Left ventricle myocardium inferior (tissue), 1 donor: ENCODE measurements around the gene DHRSX. TPM values are rescaled to one million over a fixed set of nuclear protein-coding genes. Genes with fewer than 3 reads are reported as not detected.
"Not testable (repeated sequence)": the region's sequence is repeated elsewhere in the genome, so short reads cannot be mapped to it uniquely, and the experiment has no call there.

Experiments used
- DNase-seq: peaks from one replicate; pipeline ENCODE4 v3.0.0-alpha.2; 2020
- H3K27ac ChIP-seq: fragments of 200-600 bp; replicated peaks from 2 replicates; pipeline ENCODE4 v1.8.0; 2021
- H3K27me3 ChIP-seq: fragments of 200-600 bp; 2 replicates; pipeline ENCODE4 v1.8.0; 2021; ENCODE audit warnings: low read depth
- H3K36me3 ChIP-seq: fragments of 200-600 bp; 2 replicates; pipeline ENCODE4 v1.8.0; 2021
- H3K4me1 ChIP-seq: fragments of 200-600 bp; 2 replicates; pipeline ENCODE4 v1.8.0; 2021
- H3K4me3 ChIP-seq: fragments of 200-600 bp; 2 replicates; pipeline ENCODE4 v1.8.0; 2021; ENCODE audit warnings: mild to moderate bottlenecking, moderate library complexity
- H3K9me3 ChIP-seq: fragments of 200-600 bp; replicated peaks from 2 replicates; pipeline ENCODE4 v1.8.0; 2021
- intact Hi-C: fragments of 100-400 bp; cut with micrococcal nuclease; formaldehyde crosslinking; loops from one replicate; pipeline ENCODE4 v1.11.0; 2022
- total RNA-seq: library from RNA; stranded (reverse); fragmentation: NEBNext Ultra II Directional; extraction: Animal tissue kit (Norgen Biotek cat#: 25700); gene quantifications from one replicate; pipeline ENCODE4 v1.2.1, GENCODE V29; 2021
- TF ChIP-seq, protein P1 (sequence below): fragments of 200-600 bp; IDR thresholded peaks from 2 replicates; pipeline ENCODE4 v1.8.0; 2021; ENCODE audit warnings: antibody characterized with exemption, mild to moderate bottlenecking, borderline replicate concordance
- donor health status: DM: no; HTN: yes; CAD: no; lungs with severe emphysema.

Gene DHRSX
- total RNA-seq, 1 donor from 2014 or later: 35.3 TPM

DNA sequence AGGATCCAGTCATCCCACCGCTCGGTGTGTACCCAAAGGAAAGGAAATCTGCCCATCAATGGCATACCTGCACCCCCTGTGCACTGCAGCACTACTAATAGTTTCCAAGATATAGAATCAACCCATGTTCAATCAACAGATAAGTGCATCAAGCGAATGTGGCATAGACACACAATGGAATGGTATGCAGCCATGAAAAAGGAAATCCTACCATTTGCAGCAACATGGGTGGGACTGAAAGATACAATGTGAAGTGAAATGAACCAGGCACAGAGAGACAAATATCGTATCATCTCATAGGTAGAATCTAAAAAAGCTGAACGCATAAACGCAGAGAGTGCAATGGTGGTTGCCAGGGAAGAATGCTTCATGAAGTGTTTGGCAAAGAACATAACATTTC lies 42.5 kb downstream of the DHRSX start:
- H3K9me3 ChIP-seq: no peaks in the 10 kb centered on the region
- TF ChIP-seq, protein P1, sequence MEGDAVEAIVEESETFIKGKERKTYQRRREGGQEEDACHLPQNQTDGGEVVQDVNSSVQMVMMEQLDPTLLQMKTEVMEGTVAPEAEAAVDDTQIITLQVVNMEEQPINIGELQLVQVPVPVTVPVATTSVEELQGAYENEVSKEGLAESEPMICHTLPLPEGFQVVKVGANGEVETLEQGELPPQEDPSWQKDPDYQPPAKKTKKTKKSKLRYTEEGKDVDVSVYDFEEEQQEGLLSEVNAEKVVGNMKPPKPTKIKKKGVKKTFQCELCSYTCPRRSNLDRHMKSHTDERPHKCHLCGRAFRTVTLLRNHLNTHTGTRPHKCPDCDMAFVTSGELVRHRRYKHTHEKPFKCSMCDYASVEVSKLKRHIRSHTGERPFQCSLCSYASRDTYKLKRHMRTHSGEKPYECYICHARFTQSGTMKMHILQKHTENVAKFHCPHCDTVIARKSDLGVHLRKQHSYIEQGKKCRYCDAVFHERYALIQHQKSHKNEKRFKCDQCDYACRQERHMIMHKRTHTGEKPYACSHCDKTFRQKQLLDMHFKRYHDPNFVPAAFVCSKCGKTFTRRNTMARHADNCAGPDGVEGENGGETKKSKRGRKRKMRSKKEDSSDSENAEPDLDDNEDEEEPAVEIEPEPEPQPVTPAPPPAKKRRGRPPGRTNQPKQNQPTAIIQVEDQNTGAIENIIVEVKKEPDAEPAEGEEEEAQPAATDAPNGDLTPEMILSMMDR: no peak
- no peaks in the 10 kb centered on the region for H3K36me3 ChIP-seq
- intact Hi-C loops: no loop called here
- H3K27me3 ChIP-seq: no peaks in the 10 kb centered on the region
- peaks cover 19% of the 10 kb centered on the region for H3K4me1 ChIP-seq
- H3K4me3 ChIP-seq: no peak overlapping the region
- H3K27ac ChIP-seq: no peak overlapping the region
- no peak for DNase-seq

DNA sequence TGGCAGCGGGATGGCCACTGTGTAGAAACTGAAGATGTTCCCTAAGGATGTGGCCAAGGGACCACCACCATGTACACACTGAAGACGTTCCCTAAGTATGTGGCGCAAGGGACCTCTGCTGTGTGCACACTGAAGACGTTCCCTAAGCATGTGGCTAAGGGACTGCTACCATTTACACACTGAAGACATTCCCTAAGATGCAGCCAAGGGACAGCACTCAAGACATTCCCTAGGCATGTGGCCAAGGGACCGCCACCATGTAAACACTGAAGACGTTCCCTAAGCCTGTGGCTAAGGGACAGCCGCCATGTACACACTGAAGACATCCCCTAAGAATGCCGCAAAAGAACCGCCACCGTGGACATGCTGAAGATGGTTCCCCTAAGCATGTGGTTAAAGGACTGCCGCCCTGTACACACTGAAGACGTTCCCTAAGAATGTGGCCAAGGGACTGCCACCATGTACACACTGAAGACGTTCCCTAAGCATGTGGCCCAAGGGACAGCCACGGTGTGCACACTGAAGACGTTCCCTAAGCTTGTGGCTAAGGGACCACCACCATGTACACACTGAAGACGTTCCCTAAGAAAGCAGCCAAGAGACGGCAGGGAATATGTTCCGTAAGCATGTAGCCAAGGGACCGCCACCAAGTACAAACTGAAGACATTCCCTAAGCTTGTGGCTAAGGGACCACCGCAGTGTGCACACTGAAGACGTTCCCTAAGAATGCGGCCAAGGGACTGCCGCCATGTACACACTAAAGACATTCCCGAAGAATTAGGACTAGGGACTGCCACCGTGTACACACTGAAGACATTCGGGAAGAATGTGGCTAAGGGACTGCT lies 43.3 kb downstream of the DHRSX start:
- no peak for DNase-seq
- no peaks in the 10 kb centered on the region for H3K27me3 ChIP-seq
- H3K36me3 ChIP-seq: no peaks in the 10 kb centered on the region
- TF ChIP-seq, protein P1: no peak
- intact Hi-C loops: no loop called here
- no peaks in the 10 kb centered on the region for H3K9me3 ChIP-seq
- peaks cover 13% of the 10 kb centered on the region for H3K4me1 ChIP-seq
- H3K27ac ChIP-seq: no peak overlapping the region
- no peak overlapping the region for H3K4me3 ChIP-seq

DNA sequence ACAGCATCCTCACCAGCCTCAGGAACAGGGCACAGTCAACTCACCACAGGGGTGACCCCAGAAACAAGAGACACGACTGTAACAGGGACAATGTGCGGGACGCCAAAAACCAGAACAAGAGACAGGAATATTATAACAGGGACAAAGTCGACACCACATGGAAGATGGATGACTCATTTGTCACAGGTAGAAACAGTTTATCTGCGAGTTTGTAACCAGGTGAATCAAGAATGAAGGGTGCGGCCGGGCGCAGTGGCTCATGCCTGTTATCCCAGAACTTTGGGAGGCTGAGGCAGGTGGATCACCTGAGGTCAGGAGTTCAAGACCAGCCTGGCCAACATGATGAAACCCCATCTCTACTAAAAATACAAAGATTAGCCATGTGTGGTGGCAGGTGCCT lies 44.7 kb downstream of the DHRSX start:
- H3K4me3 ChIP-seq, H3K9me3 ChIP-seq, intact Hi-C loops, H3K27me3 ChIP-seq, H3K27ac ChIP-seq, DNase-seq, H3K36me3 ChIP-seq, H3K4me1 ChIP-seq: not testable (repeated sequence)

- intact Hi-C loops, H3K36me3 ChIP-seq, H3K27me3 ChIP-seq, H3K27ac ChIP-seq, H3K4me3 ChIP-seq, DNase-seq, H3K9me3 ChIP-seq: not testable (repeated sequence)
- peaks cover 13% of the 10 kb centered on the region for H3K4me1 ChIP-seq
Measured at GRCh38 chrX:2454620-2455019, 46.2 kb downstream of the DHRSX start.

DNA sequence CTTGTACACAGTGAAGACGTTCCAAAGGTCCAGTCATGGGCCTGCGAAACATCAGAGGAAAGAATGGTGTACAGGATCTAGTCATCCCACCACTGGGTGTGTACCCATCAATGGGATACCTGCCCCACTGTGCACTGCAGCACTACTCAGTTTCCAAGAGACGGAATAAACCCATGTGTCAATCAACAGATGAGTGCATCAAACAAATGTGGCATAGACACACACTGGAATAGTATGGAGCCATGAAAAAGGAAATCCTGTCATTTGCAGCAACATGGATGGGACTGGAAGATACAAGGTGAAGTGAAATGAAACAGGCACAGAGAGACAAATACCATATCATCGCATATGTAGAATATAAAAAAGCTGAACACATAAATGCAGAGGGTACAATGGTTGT lies 48.0 kb downstream of the DHRSX start:
- Histone ChIP-seq H3K4me1 (peaks cover 13% of the 10 kb centered on the region), H3K27me3 (no peaks in the 10 kb centered on the region), H3K36me3 (no peaks in the 10 kb centered on the region), H3K4me3 (no peak overlapping the region), H3K27ac (no peak overlapping the region), H3K9me3 (no peaks in the 10 kb centered on the region)
- DNase-seq: no peak
- intact Hi-C loops: no loop called here
- TF ChIP-seq, protein P1: no peak

- Histone ChIP-seq H3K27ac (no peak overlapping the region), H3K9me3 (no peaks in the 10 kb centered on the region), H3K36me3 (peaks cover 2% of the 10 kb centered on the region), H3K4me1 (peaks cover 13% of the 10 kb centered on the region), H3K4me3 (no peak overlapping the region), H3K27me3 (no peaks in the 10 kb centered on the region)
- DNase-seq: no peak
- TF ChIP-seq, protein P1: no peak
- intact Hi-C loops: no loop called here
Measured at GRCh38 chrX:2452317-2452784, 48.4 kb downstream of the DHRSX start.
